GM18519 (cell line): ENCODE results near the gene CACNA2D3.

Experiments used
- ATAC-seq: cut with Tn5 transposase; IDR thresholded peaks from one replicate; pipeline ENCODE4 v1.9.1; 2021; ENCODE audit warnings: mild to moderate bottlenecking, moderate library complexity; ENCODE audit not compliant: unreplicated experiment, low FRiP score

Gene CACNA2D3

DNA sequence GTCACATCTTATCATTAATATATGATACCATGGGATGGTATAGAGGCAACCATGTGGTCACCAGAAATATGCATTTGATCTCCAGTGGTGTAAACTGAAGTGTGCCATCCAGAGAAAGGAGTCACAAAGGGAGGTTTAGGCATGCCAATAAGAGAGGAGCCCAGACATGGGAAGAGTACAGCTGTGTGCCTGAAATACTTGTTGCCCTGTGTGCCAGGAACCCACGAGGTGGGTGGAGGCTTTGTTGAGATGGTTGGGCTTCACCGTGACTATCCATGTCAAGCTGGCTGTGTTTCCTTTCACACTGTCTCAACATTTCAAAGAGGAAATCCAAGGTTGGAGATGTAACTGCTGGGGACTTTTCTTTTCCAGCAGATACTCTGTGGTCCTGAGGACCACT lies 43.5 kb downstream of the CACNA2D3 start:
- ATAC-seq = no peak

DNA sequence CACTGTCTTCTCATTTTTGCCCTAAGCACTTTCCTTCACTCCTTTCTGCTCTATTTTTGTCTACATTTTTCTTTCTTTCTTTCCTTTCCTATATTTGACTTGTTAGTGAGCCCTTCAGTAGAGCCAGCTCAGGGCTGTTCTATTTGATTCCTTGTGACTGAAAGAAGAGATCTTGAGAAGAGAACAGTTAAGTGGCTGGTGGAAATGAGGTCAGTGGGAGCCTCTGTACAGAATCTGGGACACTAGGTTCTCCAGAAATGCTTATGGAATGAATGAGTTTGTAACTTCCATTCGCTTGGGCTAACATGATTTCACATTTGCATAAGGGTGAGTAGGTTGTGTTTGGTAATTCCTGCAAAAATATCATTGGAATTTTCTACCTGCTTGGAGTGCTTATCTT lies 45.6 kb downstream of the CACNA2D3 start:
- no peak for ATAC-seq

GRCh38 chr3:54168451-54168850 lies 46.1 kb downstream of the CACNA2D3 start:
- no peak for ATAC-seq

- no peak for ATAC-seq
Measured at GRCh38 chr3:54169524-54169923, 47.2 kb downstream of the CACNA2D3 start.

DNA sequence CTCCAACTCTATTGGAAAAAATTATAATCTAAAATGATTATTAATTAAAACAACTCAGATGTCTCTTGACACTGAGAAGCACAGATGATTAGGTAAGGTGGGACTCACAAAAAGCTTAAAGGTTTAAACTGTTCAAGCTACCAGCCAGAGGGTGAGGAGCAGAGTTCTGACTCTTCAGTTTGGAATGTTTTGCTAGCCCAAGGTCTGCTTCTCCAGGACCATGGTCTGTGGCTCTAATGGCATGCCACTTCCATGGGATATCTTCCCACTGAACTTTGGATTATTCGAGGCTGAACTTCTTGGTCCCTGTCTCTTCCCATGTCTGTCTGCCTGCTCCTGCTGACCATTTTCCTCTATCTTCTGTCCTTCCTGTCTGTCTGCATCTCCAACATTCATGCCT lies 49.2 kb downstream of the CACNA2D3 start:
- ATAC-seq = no peak

DNA sequence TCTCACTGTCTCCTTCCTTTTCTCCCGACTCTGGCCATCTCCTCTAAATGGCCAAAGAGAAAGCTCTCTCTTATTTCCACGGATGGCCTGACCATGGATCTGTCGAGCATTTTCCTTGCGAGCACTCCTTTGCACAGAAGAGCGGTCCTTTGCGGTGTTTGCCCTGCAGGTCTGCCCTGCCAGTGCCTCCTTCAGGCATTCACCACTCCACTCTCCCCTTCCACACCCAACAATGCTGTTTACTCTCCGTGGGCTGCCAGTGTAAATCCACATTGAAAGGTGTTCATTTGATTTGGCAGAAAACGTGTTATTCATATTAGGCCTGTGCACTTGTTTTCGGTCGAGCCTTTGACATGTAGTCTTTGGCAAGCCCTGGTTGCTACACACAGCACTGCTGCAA lies 49.6 kb downstream of the CACNA2D3 start:
- ATAC-seq = no peak

GRCh38 chr3:54173371-54173770 lies 51.0 kb downstream of the CACNA2D3 start:
- no peak for ATAC-seq

DNA sequence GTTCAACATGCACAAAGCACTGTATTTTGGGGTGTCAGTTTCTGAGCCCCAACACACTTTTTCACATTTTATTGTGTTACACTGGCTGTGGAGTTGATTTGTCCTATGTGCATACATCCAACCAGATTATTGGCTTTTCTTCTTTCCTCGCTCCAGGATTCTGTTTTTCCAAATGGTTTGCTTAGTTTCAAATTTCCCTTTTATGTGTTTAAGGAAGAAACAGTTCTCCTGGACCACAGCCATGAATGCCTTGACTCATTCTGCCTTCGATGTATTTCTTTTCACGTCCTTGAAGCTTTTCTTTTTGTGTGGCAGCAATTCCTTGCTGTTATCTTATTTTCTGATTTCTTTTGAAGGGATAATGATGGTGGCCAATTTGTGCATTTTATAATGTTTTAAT lies 53.8 kb downstream of the CACNA2D3 start:
- ATAC-seq = no peak

DNA sequence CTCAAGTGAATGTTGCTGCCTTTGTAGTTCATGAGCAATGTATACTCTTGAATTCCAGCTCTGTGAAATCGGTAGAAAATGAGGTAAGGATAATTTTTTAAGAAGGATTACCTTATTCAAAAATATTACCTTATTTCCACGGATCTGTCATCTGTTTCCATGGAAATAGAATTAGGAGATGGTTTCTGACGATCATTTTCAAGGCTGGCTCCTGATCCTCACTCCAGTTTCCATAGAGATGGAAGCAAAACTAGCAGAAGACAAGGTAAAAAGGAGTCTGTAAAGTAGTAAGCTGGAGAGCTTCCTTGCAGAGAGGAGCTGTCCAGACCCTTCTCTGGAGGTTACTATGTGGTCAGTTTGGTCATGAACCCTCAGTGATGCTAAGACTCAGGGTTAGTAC lies 55.5 kb downstream of the CACNA2D3 start:
- no peak for ATAC-seq

- no peak for ATAC-seq
Measured at GRCh38 chr3:54178376-54178775, 56.0 kb downstream of the CACNA2D3 start.

GRCh38 chr3:54180921-54181320 lies 58.6 kb downstream of the CACNA2D3 start:
- no peak for ATAC-seq

DNA sequence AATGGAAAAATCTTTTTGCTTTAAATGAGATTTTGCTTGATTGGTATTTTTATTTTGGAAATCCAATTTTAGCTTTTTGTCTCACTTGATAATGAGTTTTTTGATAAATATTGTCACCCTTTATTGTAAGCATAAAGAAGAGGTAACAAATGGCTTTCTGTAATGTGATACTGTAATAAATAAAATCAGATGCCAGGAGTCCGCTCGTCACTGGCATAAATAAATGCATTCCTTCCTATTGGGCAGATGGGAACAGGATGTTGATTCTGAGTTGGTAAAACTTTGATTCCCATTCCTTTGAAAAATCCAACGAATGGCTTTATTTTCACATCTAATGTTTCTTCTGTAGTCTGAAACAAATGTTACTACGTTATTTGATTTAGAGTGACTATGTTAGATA lies 59.9 kb downstream of the CACNA2D3 start:
- ATAC-seq = no peak

GRCh38 chr3:54185740-54186139 lies 63.4 kb downstream of the CACNA2D3 start:
- ATAC-seq = no peak

DNA sequence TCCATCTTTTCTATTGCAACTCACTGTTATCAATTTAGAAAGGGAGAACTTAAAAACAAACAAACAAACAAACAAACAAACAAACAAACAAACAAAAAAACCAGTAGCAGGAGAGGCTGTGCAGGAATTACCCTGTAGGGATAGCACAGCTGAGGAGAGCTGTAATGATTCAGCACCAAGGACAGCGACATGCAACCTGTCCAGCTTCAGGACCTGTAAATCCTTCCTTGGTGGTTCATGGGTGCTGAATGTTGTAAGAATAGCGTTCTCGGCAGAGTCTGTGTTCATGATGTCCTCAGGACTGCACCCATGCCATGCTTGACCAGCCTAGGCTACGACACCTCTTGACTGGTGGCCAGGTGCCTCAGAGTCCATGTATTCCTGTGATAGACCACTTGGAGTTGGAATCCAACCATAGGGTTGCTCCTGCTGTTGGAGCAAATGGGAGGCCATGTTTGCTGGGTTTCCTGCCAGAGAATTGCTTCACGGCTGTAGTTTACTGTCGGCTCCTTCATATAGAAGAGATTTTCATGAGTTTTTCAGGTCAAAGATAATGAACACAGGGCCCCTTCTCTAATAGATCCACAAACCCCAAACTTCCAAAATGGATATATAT lies 65.9 kb downstream of the CACNA2D3 start:
- ATAC-seq = no peak

- no peak for ATAC-seq
Measured at GRCh38 chr3:54191220-54191619, 68.9 kb downstream of the CACNA2D3 start.

DNA sequence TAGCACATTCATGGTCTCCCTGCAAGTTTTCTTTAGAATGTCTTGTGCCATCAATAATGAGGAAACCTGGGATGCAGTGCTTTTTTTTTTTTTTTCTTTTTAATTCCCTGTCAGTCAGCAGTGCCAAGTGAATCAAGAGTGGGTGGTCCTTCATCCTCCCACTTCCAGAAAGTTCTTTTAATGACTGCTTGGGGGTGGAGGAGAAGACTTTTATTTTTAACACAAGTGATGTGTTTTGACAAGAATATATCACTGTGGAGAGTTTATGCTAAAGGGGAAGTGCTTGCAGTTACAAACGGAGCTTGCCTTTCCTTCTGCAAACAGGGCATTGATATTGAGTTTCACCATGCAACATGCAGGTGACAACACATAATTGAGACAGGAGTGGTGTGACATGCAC lies 69.7 kb downstream of the CACNA2D3 start:
- no peak for ATAC-seq

- ATAC-seq = no peak
Measured at GRCh38 chr3:54193093-54193492, 70.7 kb downstream of the CACNA2D3 start.

DNA sequence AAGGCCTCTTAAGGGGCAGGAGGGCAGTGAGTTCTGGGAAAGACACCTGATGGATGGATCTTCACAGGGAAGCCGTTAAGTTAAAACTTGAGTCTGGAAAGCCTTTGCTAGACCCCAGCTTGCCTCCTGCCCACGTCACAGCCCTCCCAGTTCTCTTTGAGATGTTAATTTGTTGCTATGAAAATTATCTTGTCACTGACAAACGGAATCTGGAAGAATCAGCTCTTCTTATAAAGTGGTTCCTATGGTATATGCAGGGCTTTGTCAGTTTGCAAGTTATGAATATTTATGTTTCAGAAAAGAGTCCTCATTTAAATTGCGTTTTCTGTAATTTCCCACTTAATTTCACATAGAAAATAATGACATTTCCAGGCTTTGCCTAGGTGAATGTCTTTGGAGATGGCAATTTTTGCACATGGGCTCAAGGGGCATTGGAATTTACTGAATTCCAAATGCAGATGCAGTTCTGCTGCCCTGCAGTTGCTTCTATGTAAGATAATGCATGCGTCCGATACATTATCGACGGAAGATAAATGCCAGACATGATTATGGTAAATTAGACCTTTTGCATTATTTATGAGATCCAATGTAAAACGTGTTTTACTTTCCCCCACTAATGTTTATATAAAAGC lies 74.1 kb downstream of the CACNA2D3 start:
- no peak for ATAC-seq

GRCh38 chr3:54197509-54197908 lies 75.2 kb downstream of the CACNA2D3 start:
- no peak for ATAC-seq

DNA sequence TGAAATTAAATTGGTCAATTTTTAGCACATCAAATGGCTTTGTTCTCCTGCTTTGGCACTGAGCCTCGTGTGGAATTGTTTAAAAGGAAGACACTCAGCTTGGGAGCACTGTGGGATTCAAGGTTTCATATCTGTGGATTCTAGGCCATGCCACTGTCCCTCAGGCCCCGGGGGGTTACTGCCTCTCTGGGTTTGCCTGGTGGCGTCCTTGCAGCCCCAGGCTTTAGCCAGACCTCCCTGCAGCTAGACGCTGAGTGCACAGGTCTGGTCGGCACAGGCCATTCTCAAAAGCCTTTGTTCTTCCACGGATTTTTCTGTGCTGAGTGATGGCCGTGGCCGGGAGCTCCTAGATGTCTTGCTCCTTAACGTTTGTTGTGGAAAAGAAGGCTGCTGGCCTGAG lies 76.2 kb downstream of the CACNA2D3 start:
- no peak for ATAC-seq

- ATAC-seq = no peak
Measured at GRCh38 chr3:54202054-54202453, 79.7 kb downstream of the CACNA2D3 start.

DNA sequence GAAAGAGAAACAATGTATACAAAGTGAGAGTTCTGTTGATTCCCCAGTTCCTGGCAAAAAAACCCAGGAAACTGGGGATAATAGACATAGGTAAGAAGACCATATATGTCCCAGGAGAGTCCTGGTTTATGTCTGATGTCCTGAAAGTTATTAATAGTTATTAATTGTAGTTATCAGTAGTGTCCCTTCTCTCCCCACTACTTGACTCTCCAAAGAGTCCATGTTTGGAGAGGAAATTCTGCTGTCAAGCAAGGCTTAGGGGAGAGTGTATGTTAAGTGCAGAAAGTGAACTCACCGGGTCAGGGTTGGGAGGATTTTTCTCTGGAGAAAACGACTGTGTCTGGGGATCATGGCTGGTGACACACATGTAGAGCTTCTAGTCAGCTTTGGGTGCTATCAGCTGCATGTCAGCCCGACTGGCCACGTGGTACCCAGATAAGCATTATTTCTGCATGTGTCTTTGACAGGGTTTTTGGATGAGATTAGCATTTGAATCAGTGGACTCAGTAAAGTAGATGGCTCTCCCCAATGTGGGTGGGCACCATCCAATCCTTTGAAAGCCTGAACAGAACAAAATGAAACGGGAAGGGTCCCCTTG lies 80.4 kb downstream of the CACNA2D3 start:
- ATAC-seq = no peak
